Tibial nerve (tissue), 3 donors: ENCODE data around the gene AFF3.

Experiments
- POLR2A ChIP-seq, 2 donors: fragments of 450-650 bp; IDR thresholded peaks; one replicate each; pipeline ENCODE4 v1.6.1; 2017; ENCODE audit warnings: antibody characterized with exemption in 2 of 2, mild to moderate bottlenecking in 2 of 2, moderate library complexity in 2 of 2
- TF ChIP-seq, protein P1 (sequence below), 5 experiments: fragments of 200-600 bp in 3 of 5; fragments of 450-650 bp in 2 of 5; sonication (generic) in 3 of 5; IDR thresholded peaks; one replicate each; pipeline ENCODE4 v1.5.1; 2016 to 2019; ENCODE audit warnings: antibody characterized with exemption in 5 of 5, mild to moderate bottlenecking in 3 of 5, moderate library complexity in 2 of 5

DNA sequence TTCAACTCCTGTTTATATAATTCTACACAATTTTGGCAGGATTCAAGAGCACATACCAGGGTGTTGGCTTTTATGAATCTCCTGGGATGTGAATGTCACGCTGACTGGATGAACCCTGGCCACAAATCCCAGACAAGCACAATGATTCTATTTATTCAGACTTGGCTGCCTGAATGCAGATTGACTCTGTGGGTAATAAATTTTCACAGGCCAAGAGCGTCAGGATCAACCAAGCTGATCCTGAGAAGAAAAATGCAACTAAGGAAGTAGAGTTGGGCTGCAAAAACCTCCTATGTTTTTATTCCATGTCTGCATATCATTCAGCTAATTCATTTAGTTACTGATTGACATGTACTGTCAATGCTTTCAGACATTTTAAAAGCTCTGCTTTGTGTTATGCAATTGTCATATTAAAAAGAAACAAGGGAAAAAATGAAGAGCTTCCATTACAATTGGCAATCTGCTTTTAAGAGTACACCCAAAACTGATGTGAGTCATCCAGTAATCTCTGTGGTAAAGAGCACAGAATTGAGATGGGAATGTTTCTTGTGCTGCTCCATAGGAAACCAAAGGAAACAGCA, 479.5 kb downstream of the AFF3 start:
- TF ChIP-seq, protein P1, sequence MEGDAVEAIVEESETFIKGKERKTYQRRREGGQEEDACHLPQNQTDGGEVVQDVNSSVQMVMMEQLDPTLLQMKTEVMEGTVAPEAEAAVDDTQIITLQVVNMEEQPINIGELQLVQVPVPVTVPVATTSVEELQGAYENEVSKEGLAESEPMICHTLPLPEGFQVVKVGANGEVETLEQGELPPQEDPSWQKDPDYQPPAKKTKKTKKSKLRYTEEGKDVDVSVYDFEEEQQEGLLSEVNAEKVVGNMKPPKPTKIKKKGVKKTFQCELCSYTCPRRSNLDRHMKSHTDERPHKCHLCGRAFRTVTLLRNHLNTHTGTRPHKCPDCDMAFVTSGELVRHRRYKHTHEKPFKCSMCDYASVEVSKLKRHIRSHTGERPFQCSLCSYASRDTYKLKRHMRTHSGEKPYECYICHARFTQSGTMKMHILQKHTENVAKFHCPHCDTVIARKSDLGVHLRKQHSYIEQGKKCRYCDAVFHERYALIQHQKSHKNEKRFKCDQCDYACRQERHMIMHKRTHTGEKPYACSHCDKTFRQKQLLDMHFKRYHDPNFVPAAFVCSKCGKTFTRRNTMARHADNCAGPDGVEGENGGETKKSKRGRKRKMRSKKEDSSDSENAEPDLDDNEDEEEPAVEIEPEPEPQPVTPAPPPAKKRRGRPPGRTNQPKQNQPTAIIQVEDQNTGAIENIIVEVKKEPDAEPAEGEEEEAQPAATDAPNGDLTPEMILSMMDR (IDR thresholded peaks at IDR 0.05) = no peak
- no peak for TF ChIP-seq POLR2A (IDR thresholded peaks at IDR 0.05)
